SH-SY5Y (cell line): Measurements from ENCODE around the gene ALG5.

Experiments
- GATA2 ChIP-seq: IDR thresholded peaks from 2 replicates; pipeline ENCODE4 v1.6.1; 2011; ENCODE audit warnings: mild to moderate bottlenecking, low read depth, low read length
- GATA3 ChIP-seq: IDR thresholded peaks from 2 replicates; pipeline ENCODE4 v1.6.1; 2011; ENCODE audit warnings: low read depth, mild to moderate bottlenecking, low read length, moderate library complexity

ALG5 gene

GRCh38 chr13:36998624-36999041 is 507 bp downstream of the ALG5 start:
- no peak for TF ChIP-seq GATA3
- TF ChIP-seq GATA2: no peak

GRCh38 chr13:36997716-36998427 is 1.3 kb downstream of the ALG5 start:
- TF ChIP-seq GATA2 (no peak), GATA3 (no peak)

- TF ChIP-seq GATA2: no peak
- TF ChIP-seq GATA3: no peak
Observed at GRCh38 chr13:36992362-36992761, 6.8 kb downstream of the ALG5 start.

DNA sequence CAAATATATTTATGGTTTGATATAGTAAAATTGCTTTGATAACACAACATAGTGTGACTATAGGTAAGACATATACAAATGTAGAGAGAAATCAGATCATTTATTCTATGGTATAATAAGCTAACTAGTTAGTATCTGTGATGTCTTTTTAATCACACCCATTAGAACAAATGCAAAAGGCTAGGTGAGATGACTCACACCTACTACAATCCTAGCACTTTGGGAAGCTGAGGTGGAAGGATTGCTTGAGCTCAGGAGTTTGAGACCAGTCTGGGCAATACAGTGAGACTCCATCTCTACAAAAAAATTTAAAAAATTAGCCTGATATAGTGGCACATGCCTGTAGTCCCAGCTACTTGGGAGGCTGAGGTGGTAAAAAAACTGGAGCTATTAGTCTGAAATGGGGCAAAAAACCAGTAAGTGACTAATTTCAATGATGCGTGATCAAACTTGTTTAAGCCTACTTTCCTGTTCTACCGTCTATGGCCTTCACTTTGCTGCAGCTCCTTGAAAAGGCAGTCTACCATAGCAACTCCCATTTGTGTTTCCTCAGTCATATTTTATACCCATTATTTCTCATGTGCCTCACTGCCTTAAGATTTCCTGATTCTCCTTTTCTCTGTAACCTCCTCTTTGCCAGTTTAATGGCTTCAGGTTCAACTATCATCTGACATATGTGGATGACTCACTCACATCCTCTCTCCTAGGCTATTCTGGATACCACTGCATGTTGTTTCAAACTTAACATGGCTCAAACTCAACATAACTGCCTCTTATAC is 12.5 kb downstream of the ALG5 start:
- TF ChIP-seq GATA2 (no peak), GATA3 (no peak)

- TF ChIP-seq GATA2 (no peak), GATA3 (no peak)
Observed at GRCh38 chr13:36981156-36981743, 17.9 kb downstream of the ALG5 start.

GRCh38 chr13:36979361-36980050 is 19.6 kb downstream of the ALG5 start:
- TF ChIP-seq GATA2: no peak
- no peak for TF ChIP-seq GATA3

GRCh38 chr13:36975172-36975571 is 24.0 kb downstream of the ALG5 start:
- no peak for TF ChIP-seq GATA3
- TF ChIP-seq GATA2: no peak

- TF ChIP-seq GATA2 (no peak), GATA3 (no peak)
Observed at GRCh38 chr13:36973621-36974295, 25.4 kb downstream of the ALG5 start.

- TF ChIP-seq GATA2 (no peak), GATA3 (no peak)
Observed at GRCh38 chr13:36973009-36973408, 26.1 kb downstream of the ALG5 start.

DNA sequence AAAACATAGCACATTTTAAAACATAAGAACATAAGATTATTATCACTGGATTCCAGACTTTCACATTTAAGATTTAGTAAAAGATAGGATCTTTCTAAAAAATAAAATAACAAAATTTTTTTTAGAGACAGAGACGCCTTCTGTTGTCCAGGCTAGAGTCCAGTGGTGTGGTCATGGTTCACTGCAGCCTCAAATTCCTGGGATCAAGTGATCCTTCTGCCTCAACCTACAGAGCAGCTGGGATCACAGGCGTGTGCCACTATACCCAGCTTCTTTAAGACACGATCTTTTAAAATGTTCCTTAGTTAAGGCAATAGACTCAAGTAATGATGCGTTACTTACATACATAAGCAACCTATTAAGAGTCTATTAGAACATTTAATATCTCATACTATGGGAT is 32.7 kb downstream of the ALG5 start:
- TF ChIP-seq GATA2: no peak
- TF ChIP-seq GATA3: no peak

GRCh38 chr13:36965767-36966166 is 33.4 kb downstream of the ALG5 start:
- TF ChIP-seq GATA3 (no peak), GATA2 (no peak)

- TF ChIP-seq GATA2: no peak
- no peak for TF ChIP-seq GATA3
Observed at GRCh38 chr13:36959456-36960116, 39.6 kb downstream of the ALG5 start.

DNA sequence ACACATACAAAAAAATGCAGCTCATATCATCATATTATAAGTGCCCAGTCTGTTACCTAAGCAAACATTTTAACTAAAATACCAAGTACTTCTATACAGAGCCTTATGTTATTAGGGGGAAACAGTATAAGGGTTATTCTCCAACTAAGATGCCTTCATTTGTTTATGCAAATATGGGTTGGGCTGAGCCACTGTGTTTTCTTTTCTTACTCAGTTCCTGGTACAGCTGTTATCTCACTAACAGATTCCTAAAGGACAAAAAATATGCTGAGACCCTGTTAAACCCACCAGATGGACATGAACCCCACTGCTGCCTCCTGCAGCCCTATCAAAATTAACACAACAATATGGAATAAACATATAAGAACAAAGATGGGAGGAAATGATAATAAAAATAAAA is 44.6 kb downstream of the ALG5 start:
- TF ChIP-seq GATA2: no peak
- TF ChIP-seq GATA3: no peak
